ENCODE results near the gene SRD5A3. TPM values are rescaled to one million over a fixed set of nuclear protein-coding genes. Genes with fewer than 3 reads are reported as not detected.

Gene SRD5A3
- total RNA-seq, 1 experiment from 2014 or later, result 24.0 TPM

DNA sequence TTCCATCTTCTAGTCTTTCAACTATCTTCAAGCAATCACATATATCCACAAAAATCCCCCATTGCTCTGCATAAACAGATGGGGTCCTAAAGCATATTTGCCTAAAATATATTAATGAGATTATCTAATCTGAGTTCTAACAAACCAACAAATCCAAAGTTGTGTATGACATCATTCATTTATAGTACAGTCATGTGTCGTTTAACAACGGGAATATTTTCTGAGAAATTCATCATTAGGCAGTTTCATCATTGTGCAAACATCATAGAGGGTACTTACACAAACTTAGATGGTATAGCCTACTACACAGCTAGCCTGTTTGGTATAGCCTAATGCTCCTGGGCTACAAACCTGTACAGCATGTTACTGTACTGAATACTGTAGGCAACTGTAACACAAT is 38.0 kb upstream of the SRD5A3 start (continued):
- TF ChIP-seq STAT6 (CRISPR knock-in tag; conservative IDR thresholded peaks at IDR 0.05; ENCODE audit: low read depth), result no peak

GRCh38 chr4:55311792-55312488 is 34.1 kb upstream of the SRD5A3 start:
- DNase-seq (ENCODE audit: low spot score) (no peak), ATAC-seq (no peak)
- ChIA-PET CTCF (interaction anchor here (0.6 to 2.4 kb wide), 19 partner anchors 8 to 638 kb away, joined by 3 to 19 read pairs (median 4); partner anchors contain the start of gene SRD5A3), POLR2A (no interaction called here)
- Mint-ChIP-seq H3K4me1 (peaks cover 7% of the 10 kb centered on the region), H3K4me3 (no peak overlapping the region), H3K36me3 (peaks cover 16% of the 10 kb centered on the region), H3K9me3 (peaks cover 23% of the 10 kb centered on the region), H3K27me3 (ENCODE audit: low read depth) (no peaks in the 10 kb centered on the region; the same call in 1 of the 2 replicates), H3K27ac (no peak overlapping the region)
- TF ChIP-seq ETV6 (CRISPR knock-in tag; IDR thresholded peaks at IDR 0.05) (no peak), IRF2 (CRISPR knock-in tag; IDR thresholded peaks at IDR 0.05; ENCODE audit: borderline replicate concordance, low read depth) (no peak), ZNF416 (CRISPR knock-in tag; IDR thresholded peaks at IDR 0.05) (no peak), ZNF396 (CRISPR knock-in tag; IDR thresholded peaks at IDR 0.05; ENCODE audit: borderline replicate concordance) (no peak), MXD4 (CRISPR knock-in tag; IDR thresholded peaks at IDR 0.05; ENCODE audit: borderline replicate concordance) (no peak), JUN (CRISPR knock-in tag; IDR thresholded peaks at IDR 0.05) (no peak), ZNF219 (CRISPR knock-in tag; IDR thresholded peaks at IDR 0.05; ENCODE audit: borderline replicate concordance) (no peak), GRHL2 (CRISPR knock-in tag; IDR thresholded peaks at IDR 0.05; ENCODE audit: insufficient replicate concordance, severe bottlenecking) (no peak), RORB (CRISPR knock-in tag; IDR thresholded peaks at IDR 0.05) (no peak), JAZF1 (CRISPR knock-in tag; IDR thresholded peaks at IDR 0.05) (no peak), ZNF121 (CRISPR knock-in tag; IDR thresholded peaks at IDR 0.05) (no peak)
- TF ChIP-seq, protein P1, sequence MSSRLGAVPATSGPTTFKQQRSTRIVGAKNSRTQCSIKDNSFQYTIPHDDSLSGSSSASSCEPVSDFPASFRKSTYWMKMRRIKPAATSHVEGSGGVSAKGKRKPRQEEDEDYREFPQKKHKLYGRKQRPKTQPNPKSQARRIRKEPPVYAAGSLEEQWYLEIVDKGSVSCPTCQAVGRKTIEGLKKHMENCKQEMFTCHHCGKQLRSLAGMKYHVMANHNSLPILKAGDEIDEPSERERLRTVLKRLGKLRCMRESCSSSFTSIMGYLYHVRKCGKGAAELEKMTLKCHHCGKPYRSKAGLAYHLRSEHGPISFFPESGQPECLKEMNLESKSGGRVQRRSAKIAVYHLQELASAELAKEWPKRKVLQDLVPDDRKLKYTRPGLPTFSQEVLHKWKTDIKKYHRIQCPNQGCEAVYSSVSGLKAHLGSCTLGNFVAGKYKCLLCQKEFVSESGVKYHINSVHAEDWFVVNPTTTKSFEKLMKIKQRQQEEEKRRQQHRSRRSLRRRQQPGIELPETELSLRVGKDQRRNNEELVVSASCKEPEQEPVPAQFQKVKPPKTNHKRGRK (CRISPR knock-in tag; IDR thresholded peaks at IDR 0.05; ENCODE audit: borderline replicate concordance), result no peak
- TF ChIP-seq, protein P2, sequence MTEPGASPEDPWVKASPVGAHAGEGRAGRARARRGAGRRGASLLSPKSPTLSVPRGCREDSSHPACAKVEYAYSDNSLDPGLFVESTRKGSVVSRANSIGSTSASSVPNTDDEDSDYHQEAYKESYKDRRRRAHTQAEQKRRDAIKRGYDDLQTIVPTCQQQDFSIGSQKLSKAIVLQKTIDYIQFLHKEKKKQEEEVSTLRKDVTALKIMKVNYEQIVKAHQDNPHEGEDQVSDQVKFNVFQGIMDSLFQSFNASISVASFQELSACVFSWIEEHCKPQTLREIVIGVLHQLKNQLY (CRISPR knock-in tag; IDR thresholded peaks at IDR 0.05), result no peak
- TF ChIP-seq, protein P3, sequence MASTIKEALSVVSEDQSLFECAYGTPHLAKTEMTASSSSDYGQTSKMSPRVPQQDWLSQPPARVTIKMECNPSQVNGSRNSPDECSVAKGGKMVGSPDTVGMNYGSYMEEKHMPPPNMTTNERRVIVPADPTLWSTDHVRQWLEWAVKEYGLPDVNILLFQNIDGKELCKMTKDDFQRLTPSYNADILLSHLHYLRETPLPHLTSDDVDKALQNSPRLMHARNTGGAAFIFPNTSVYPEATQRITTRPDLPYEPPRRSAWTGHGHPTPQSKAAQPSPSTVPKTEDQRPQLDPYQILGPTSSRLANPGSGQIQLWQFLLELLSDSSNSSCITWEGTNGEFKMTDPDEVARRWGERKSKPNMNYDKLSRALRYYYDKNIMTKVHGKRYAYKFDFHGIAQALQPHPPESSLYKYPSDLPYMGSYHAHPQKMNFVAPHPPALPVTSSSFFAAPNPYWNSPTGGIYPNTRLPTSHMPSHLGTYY (CRISPR knock-in tag; IDR thresholded peaks at IDR 0.05), result no peak
- TF ChIP-seq, protein P4, sequence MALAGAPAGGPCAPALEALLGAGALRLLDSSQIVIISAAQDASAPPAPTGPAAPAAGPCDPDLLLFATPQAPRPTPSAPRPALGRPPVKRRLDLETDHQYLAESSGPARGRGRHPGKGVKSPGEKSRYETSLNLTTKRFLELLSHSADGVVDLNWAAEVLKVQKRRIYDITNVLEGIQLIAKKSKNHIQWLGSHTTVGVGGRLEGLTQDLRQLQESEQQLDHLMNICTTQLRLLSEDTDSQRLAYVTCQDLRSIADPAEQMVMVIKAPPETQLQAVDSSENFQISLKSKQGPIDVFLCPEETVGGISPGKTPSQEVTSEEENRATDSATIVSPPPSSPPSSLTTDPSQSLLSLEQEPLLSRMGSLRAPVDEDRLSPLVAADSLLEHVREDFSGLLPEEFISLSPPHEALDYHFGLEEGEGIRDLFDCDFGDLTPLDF (CRISPR knock-in tag; IDR thresholded peaks at IDR 0.05), result no peak

All from WTC11 (cell line).